Spleen (tissue), 11 donors: ENCODE data around the gene EIF2D. TPM values are rescaled to one million over a fixed set of nuclear protein-coding genes. Genes with fewer than 3 reads are reported as not detected.
A peak's percentile ranks its signal among the peaks of the same experiment; 100 is the strongest.

ENCODE experiments used
- DNase-seq: peaks from one replicate; pipeline ENCODE4 v3.0.0-alpha.2; 2020
- H3K27ac ChIP-seq, 8 donors: fragments of 200-600 bp; sonication (generic) in 7 of 8; 1 replicate in 4 of 8; 2 replicates in 4 of 8; pipeline versions ENCODE4 v1.5.0 to v1.8.0; 2016 to 2021; ENCODE audit warnings: inconsistent platforms in 4 of 8, mild to moderate bottlenecking in 4 of 8, moderate library complexity in 1 of 8
- H3K27me3 ChIP-seq, 7 donors: fragments of 200-600 bp; sonication (generic) in 6 of 7; replicated peaks in 1 of 7; 1 replicate in 4 of 7; 2 replicates in 3 of 7; pipeline versions ENCODE4 v1.5.0 to v1.8.0; 2016 to 2021; ENCODE audit warnings: inconsistent platforms in 3 of 7, mild to moderate bottlenecking in 1 of 7
- H3K36me3 ChIP-seq, 6 donors: fragments of 200-600 bp; sonication (generic) in 5 of 6; 1 replicate in 4 of 6; 2 replicates in 2 of 6; pipeline versions ENCODE4 v1.5.0 to v1.8.0; 2016 to 2021; ENCODE audit warnings: inconsistent platforms in 2 of 6
- H3K4me1 ChIP-seq, 6 donors: fragments of 200-600 bp; sonication (generic) in 5 of 6; 1 replicate in 3 of 6; 2 replicates in 3 of 6; pipeline versions ENCODE4 v1.5.0 to v1.8.0; 2016 to 2021; ENCODE audit warnings: inconsistent platforms in 3 of 6
- H3K4me3 ChIP-seq, 8 donors: fragments of 200-600 bp; sonication (generic) in 7 of 8; 1 replicate in 4 of 8; 2 replicates in 4 of 8; pipeline versions ENCODE4 v1.5.0 to v1.8.0; 2016 to 2021; ENCODE audit warnings: inconsistent platforms in 4 of 8, mild to moderate bottlenecking in 4 of 8, moderate library complexity in 2 of 8
- H3K9me3 ChIP-seq, 8 donors: fragments of 200-600 bp; sonication (generic) in 7 of 8; 1 replicate in 4 of 8; 2 replicates in 4 of 8; pipeline versions ENCODE4 v1.5.0 to v1.8.0; 2016 to 2021; ENCODE audit warnings: inconsistent platforms in 4 of 8
- POLR2A ChIP-seq, 3 donors: fragments of 450-650 bp; IDR thresholded peaks; one replicate each; pipeline ENCODE4 v1.5.1; 2017; ENCODE audit warnings: antibody characterized with exemption in 3 of 3, mild to moderate bottlenecking in 1 of 3
- POLR2AphosphoS5 ChIP-seq, 3 donors: sonication (generic); formaldehyde crosslinking; IDR thresholded peaks; one replicate each; pipeline ENCODE4 v1.5.1; 2017; ENCODE audit warnings: antibody characterized with exemption in 3 of 3
- WGBS, 5 donors: extraction: QIAGEN DNeasy Blood & Tissue Kit in 3 of 5; methylation state at CpG; one replicate each; pipeline versions ENCODE4 v1.1.5 to v1.1.7; 2013 to 2018; 5-methylcytosine and 5-hydroxymethylcytosine counted together
- intact Hi-C: fragments of 100-400 bp; cut with DNase I; formaldehyde crosslinking; loops from one replicate; pipeline ENCODE4 v1.15.0; 2023; ENCODE audit warnings: low total_unique reads
- polyA plus RNA-seq, 3 donors: library from polyadenylated mRNA; stranded (reverse); fragments of 200-250 nt; gene quantifications; one replicate each; pipeline ENCODE4 v1.2.1, GENCODE V29; 2013
- total RNA-seq, 7 donors: library from RNA; depleted of rRNA in 3 of 7; stranded (reverse); fragments of >200 nt in 3 of 7; fragmentation: NEBNext Ultra II Directional in 4 of 7; extraction: Animal tissue kit (Norgen Biotek cat#: 25700) in 4 of 7; gene quantifications; one replicate each; pipeline versions ENCODE4 v1.1.0 to v1.2.1, GENCODE V29; 2016 to 2021
- TF ChIP-seq, protein P1 (sequence below), 11 experiments: fragments of 200-600 bp in 7 of 11; fragments of 450-650 bp in 4 of 11; sonication (generic) in 4 of 11; IDR thresholded peaks in 8 of 11; conservative IDR thresholded peaks in 3 of 11; 1 replicate in 7 of 11; 2 replicates in 4 of 11; pipeline versions ENCODE4 v1.4.0 to v1.8.0; 2016 to 2021; ENCODE audit warnings: antibody characterized with exemption in 11 of 11, inconsistent platforms in 4 of 11, mild to moderate bottlenecking in 1 of 11
- donor health status: healthy with polysubstance abuse.
- donor health status: DM: no; HTN: no; CAD: no; lungs with moderate emphysema.
- donor health status: DM: no; HTN: no; CAD: no.
- donor health status: Bipolar disorder and iron deficiency.
- donor health status: healthy.
- donor health status: DM: no; HTN: no; CAD: no.
- donor health status: DM: yes; HTN: yes; CAD: no.

EIF2D gene
- total and polyA plus RNA-seq, 10 donors = 38.7 to 51.6 (median 43.9) TPM

DNA sequence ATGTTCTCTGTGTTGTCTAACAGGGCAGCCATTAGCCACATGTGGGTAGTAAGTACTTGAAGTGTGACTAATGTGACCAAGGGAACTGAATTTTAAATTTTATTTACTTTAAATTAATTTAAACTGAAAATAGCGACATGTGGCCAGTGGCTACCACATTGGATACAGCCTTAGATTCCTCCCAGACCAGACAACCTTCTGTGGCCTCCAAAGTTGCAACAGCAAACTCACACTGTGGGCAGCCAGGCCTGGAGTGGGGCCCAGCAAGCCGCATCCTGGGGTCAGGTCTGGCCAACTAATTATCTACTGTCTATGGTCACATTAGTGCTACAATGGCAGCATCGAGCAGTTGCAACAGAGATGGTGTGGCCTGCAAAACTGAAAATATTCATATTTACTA is 11.7 kb downstream of the EIF2D start:
- no peaks in the 10 kb centered on the region for H3K27me3 ChIP-seq
- peak overlapping the region in 2 of 8 donors; percentile 38 to 58 for H3K27ac ChIP-seq
- no peak for DNase-seq
- TF ChIP-seq, protein P1, sequence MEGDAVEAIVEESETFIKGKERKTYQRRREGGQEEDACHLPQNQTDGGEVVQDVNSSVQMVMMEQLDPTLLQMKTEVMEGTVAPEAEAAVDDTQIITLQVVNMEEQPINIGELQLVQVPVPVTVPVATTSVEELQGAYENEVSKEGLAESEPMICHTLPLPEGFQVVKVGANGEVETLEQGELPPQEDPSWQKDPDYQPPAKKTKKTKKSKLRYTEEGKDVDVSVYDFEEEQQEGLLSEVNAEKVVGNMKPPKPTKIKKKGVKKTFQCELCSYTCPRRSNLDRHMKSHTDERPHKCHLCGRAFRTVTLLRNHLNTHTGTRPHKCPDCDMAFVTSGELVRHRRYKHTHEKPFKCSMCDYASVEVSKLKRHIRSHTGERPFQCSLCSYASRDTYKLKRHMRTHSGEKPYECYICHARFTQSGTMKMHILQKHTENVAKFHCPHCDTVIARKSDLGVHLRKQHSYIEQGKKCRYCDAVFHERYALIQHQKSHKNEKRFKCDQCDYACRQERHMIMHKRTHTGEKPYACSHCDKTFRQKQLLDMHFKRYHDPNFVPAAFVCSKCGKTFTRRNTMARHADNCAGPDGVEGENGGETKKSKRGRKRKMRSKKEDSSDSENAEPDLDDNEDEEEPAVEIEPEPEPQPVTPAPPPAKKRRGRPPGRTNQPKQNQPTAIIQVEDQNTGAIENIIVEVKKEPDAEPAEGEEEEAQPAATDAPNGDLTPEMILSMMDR (IDR thresholded peaks at IDR 0.05 in 8 of 11, conservative IDR thresholded peaks at IDR 0.05 in 3 of 11) = no peak
- no peak for TF ChIP-seq POLR2AphosphoS5 (IDR thresholded peaks at IDR 0.05)
- no peak for TF ChIP-seq POLR2A (IDR thresholded peaks at IDR 0.05)
- 90 to 97% (median 93%) methylated on average over 3 of the region's 3 CpGs for WGBS, 5 donors
- H3K4me3 ChIP-seq = no peak overlapping the region
- H3K9me3 ChIP-seq = no peaks in the 10 kb centered on the region
- intact Hi-C loops = no loop called here
- peaks cover 6 to 100% (median 92%) of the 10 kb centered on the region in 6 donors for H3K36me3 ChIP-seq
- H3K4me1 ChIP-seq = peaks cover 0 to 3% (median 0%) of the 10 kb centered on the region in 6 donors

DNA sequence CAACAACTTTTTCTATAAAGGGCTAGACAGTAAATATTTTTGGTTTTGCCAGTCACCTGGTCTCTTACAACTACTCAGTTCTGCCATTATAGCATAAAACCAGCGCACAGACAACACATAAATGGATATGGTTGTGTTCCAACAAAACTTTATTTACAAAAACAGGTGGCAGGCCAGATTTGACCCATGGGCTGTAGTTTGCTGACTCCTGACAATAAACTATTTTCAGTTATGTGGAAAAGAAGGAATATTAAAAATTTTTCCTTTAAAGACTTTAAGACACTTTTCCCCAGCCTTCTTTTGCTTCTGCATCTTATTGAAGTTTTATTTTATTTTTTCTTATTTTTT is 16.0 kb downstream of the EIF2D start:
- H3K27me3 ChIP-seq = no peaks in the 10 kb centered on the region
- H3K4me3 ChIP-seq = no peak overlapping the region
- H3K27ac ChIP-seq = no peak overlapping the region
- no peaks in the 10 kb centered on the region for H3K9me3 ChIP-seq
- 95 to 100% (median 97%) methylated on average over 1 of the region's 1 CpG for WGBS, 5 donors
- peaks cover 3 to 100% (median 81%) of the 10 kb centered on the region in 6 donors for H3K36me3 ChIP-seq
- H3K4me1 ChIP-seq = peaks cover 0 to 15% (median 8%) of the 10 kb centered on the region in 6 donors
- intact Hi-C loops = no loop called here
- TF ChIP-seq POLR2AphosphoS5 (IDR thresholded peaks at IDR 0.05) = no peak
- TF ChIP-seq, protein P1 (IDR thresholded peaks at IDR 0.05 in 8 of 11, conservative IDR thresholded peaks at IDR 0.05 in 3 of 11) = no peak
- TF ChIP-seq POLR2A (IDR thresholded peaks at IDR 0.05) = no peak
- no peak for DNase-seq

DNA sequence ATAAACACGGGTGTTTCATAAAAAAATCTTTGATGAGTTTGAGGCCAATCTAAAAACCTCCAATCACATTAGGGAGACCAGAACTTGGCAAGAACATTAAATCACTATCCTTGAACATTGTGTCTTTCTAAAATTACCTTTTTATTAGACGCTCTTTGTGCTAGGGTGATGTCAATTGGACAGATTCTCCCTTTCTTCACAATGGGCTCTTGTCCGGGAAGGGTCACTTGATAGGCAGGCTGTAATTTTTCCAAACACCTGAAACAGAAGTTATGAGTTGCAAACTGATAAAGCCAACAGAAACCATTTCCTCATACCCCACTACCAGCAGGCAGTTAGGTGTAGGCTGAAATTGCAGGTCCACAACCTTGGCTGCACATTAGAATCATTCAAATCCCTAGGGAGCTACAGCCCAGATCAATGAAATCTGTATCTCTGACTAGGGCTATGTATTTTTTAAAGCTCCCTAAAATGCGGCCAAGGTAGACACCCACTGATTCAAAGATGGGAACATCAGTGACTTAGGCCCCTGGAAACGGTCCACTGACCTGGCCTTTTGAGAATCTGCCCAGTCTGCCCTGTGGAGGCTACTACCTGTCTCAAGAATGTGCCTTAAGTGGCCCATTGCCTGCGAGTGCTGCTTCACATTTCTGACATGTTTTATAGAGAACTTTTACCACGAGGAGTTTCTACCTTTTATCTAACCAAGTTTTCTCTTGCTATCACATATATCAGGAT is 16.5 kb downstream of the EIF2D start:
- no peak overlapping the region for H3K4me3 ChIP-seq
- no peak for DNase-seq
- WGBS, 5 donors = 92 to 98% (median 95%) methylated on average over 7 of the region's 7 CpGs
- H3K36me3 ChIP-seq = peaks cover 3 to 100% (median 78%) of the 10 kb centered on the region in 6 donors
- intact Hi-C loops = no loop called here
- H3K9me3 ChIP-seq = no peaks in the 10 kb centered on the region
- TF ChIP-seq, protein P1 (IDR thresholded peaks at IDR 0.05 in 8 of 11, conservative IDR thresholded peaks at IDR 0.05 in 3 of 11) = no peak
- TF ChIP-seq POLR2AphosphoS5 (IDR thresholded peaks at IDR 0.05) (no peak), POLR2A (IDR thresholded peaks at IDR 0.05) (no peak)
- H3K27me3 ChIP-seq = no peaks in the 10 kb centered on the region
- peaks cover under 1 to 20% (median 13%) of the 10 kb centered on the region in 6 donors for H3K4me1 ChIP-seq
- no peak overlapping the region for H3K27ac ChIP-seq

DNA sequence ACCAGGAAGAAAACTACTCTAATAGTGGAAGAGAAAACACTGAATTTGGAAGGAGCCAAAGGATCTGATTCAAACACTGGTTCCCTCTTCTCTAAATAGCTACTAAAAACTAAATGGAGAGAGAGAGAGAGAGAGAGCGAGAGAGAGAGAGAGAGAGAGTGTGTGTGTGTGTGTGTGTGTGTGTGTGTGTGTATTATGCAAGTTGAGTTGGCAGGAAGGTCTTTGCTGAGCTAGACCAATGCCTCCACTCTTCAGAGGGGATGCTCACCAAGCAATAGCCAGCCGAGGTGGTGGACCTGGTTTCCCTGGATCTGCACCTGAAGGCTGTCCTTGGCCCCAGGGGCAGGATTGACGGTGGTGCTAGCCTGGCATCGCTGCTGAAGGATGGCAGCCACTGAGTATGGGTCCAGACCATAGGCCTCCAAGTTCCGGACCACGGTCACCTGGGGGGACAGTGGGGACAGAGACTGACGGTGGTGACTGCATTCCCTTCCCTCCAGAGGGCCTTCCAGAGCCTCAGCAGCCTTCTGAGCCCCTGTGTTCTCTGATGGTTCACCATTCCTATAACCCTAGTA is 18.8 kb downstream of the EIF2D start:
- H3K36me3 ChIP-seq = peaks cover 0 to 100% (median 71%) of the 10 kb centered on the region in 6 donors
- no peaks in the 10 kb centered on the region for H3K27me3 ChIP-seq
- TF ChIP-seq POLR2A (IDR thresholded peaks at IDR 0.05) (no peak), POLR2AphosphoS5 (IDR thresholded peaks at IDR 0.05) (peak in 1 of 3 donors; percentile 59)
- no peak for DNase-seq
- H3K9me3 ChIP-seq = no peaks in the 10 kb centered on the region
- WGBS, 5 donors = 90 to 95% (median 92%) methylated on average over 6 to 7 of the region's 7 CpGs
- H3K4me1 ChIP-seq = peaks cover 11 to 43% (median 30%) of the 10 kb centered on the region in 6 donors
- intact Hi-C loops = no loop called here
- peak overlapping the region in 5 of 8 donors; percentile 28 to 73 (median 66) for H3K27ac ChIP-seq
- H3K4me3 ChIP-seq = no peak overlapping the region
